ENCODE results near the gene HMG20A.

DNA sequence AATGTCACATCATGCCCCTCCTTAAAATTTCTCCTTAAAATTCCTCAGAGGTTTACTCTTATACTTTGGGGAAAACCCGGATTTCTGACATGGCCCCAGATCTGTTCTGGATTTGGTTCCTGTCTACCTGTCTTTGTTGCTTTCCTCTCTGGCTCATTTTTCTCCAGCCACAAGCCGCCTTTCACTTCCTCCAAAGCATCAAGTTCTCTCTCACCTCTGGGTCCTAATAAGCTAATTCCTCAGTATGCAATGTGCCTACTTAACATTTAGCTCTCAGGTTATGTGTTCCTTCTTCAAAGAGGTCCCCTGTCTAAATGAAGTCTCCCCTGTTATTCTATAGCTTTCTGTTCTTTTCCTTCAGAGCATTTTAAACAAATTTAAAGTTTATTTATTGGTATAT, 16.1 kb downstream of the HMG20A start:
- TF ChIP-seq, protein P1, sequence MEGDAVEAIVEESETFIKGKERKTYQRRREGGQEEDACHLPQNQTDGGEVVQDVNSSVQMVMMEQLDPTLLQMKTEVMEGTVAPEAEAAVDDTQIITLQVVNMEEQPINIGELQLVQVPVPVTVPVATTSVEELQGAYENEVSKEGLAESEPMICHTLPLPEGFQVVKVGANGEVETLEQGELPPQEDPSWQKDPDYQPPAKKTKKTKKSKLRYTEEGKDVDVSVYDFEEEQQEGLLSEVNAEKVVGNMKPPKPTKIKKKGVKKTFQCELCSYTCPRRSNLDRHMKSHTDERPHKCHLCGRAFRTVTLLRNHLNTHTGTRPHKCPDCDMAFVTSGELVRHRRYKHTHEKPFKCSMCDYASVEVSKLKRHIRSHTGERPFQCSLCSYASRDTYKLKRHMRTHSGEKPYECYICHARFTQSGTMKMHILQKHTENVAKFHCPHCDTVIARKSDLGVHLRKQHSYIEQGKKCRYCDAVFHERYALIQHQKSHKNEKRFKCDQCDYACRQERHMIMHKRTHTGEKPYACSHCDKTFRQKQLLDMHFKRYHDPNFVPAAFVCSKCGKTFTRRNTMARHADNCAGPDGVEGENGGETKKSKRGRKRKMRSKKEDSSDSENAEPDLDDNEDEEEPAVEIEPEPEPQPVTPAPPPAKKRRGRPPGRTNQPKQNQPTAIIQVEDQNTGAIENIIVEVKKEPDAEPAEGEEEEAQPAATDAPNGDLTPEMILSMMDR (IDR thresholded peaks at IDR 0.05) = no peak
- TF ChIP-seq POLR2AphosphoS5 (IDR thresholded peaks at IDR 0.05; ENCODE audit: insufficient read depth in 1 of 2, low read depth in 1 of 2) (no peak), POLR2A (IDR thresholded peaks at IDR 0.05) (no peak)
